Ishikawa (cell line): Measurements from ENCODE around the gene BPIFB3.

Experiments
- CEBPB ChIP-seq: IDR thresholded peaks from 2 replicates; pipeline ENCODE4 v1.6.1; 2012
- EGR1 ChIP-seq: IDR thresholded peaks from 2 replicates; pipeline ENCODE4 v1.6.1; 2012
- EP300 ChIP-seq: IDR thresholded peaks from 2 replicates; pipeline ENCODE4 v1.6.1; 2012; ENCODE audit warnings: borderline replicate concordance
- FOXM1 ChIP-seq: IDR thresholded peaks from 2 replicates; pipeline ENCODE4 v1.6.1; 2012; ENCODE audit warnings: low read depth, borderline replicate concordance
- NFIC ChIP-seq: IDR thresholded peaks from 2 replicates; pipeline ENCODE4 v1.6.1; 2012
- RAD21 ChIP-seq: IDR thresholded peaks from 2 replicates; pipeline ENCODE4 v1.6.1; 2012; ENCODE audit warnings: low read depth
- TAF1 ChIP-seq: IDR thresholded peaks from 2 replicates; pipeline ENCODE4 v1.6.1; 2012; ENCODE audit warnings: low read depth, mild to moderate bottlenecking
- TCF12 ChIP-seq: IDR thresholded peaks from 2 replicates; pipeline ENCODE4 v1.6.1; 2012; ENCODE audit warnings: low read depth
- TEAD4 ChIP-seq: IDR thresholded peaks from 2 replicates; pipeline ENCODE4 v1.6.1; 2012
- YY1 ChIP-seq: IDR thresholded peaks from 2 replicates; pipeline ENCODE4 v1.6.1; 2012; ENCODE audit warnings: low read depth
- ZBTB7A ChIP-seq: IDR thresholded peaks from 2 replicates; pipeline ENCODE4 v1.6.1; 2012; ENCODE audit warnings: low read depth
- TF ChIP-seq, protein P1 (sequence below): IDR thresholded peaks from 2 replicates; pipeline ENCODE4 v1.6.1; 2012
- TF ChIP-seq, protein P2 (sequence below): IDR thresholded peaks from 2 replicates; pipeline ENCODE4 v1.6.1; 2012; ENCODE audit warnings: low read depth, mild to moderate bottlenecking
- TF ChIP-seq, protein P3 (sequence below): IDR thresholded peaks from 2 replicates; pipeline ENCODE4 v1.6.1; 2012

BPIFB3 gene, protein sequence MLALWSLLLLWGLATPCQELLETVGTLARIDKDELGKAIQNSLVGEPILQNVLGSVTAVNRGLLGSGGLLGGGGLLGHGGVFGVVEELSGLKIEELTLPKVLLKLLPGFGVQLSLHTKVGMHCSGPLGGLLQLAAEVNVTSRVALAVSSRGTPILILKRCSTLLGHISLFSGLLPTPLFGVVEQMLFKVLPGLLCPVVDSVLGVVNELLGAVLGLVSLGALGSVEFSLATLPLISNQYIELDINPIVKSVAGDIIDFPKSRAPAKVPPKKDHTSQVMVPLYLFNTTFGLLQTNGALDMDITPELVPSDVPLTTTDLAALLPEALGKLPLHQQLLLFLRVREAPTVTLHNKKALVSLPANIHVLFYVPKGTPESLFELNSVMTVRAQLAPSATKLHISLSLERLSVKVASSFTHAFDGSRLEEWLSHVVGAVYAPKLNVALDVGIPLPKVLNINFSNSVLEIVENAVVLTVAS

DNA sequence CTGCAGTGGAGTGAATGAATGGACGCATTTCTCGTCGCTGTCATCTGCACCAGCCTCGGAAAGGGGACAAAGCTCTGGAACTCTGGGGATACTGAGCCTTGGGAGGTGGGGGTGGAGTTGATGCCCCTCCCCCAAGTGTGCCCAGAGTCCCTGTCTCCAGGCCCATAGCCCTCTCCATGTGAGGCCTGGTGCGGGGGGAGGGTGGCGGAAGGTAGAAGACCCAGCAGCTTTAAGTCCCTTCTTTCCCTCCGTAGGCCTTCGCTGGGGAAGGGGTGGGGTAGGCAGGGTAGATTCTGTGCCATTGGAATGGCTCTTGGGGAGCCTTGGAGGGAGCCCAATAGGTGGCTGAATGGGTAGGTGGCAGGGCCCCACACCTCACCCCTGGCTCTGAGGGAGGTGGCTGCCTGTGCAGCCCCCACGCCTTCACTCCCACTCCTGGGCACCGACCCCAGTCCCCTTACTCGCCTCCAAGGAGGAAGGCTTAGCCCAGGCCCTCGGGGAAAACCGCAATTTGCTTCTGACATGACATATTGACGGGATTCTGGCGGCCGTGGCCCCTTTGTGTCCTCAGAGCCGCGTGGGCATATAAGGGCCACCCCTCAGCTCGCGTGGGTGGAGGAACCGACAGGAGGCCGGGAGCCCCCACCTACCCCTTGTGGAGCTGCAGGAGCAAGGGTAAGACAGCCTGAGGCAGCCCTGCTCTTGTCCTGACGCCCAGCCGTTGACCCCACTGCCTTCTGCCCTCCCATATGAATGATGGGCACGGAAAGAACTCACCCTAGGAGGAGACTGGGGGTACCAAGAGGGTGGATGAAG lies at the start of gene BPIFB3:
Gene BPIFB3 (plus strand): TSS at position 613 of the 816 bp plus-strand sequence. CDS start 1,533 bp downstream, outside the sequence.
- TF ChIP-seq YY1 (no peak), CEBPB (no peak), TAF1 (no peak), FOXM1 (no peak), RAD21 (no peak), EP300 (no peak), TEAD4 (no peak), EGR1 (no peak)
- TF ChIP-seq, protein P1, sequence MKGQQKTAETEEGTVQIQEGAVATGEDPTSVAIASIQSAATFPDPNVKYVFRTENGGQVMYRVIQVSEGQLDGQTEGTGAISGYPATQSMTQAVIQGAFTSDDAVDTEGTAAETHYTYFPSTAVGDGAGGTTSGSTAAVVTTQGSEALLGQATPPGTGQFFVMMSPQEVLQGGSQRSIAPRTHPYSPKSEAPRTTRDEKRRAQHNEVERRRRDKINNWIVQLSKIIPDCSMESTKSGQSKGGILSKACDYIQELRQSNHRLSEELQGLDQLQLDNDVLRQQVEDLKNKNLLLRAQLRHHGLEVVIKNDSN, result no peak
- TF ChIP-seq, protein P2, sequence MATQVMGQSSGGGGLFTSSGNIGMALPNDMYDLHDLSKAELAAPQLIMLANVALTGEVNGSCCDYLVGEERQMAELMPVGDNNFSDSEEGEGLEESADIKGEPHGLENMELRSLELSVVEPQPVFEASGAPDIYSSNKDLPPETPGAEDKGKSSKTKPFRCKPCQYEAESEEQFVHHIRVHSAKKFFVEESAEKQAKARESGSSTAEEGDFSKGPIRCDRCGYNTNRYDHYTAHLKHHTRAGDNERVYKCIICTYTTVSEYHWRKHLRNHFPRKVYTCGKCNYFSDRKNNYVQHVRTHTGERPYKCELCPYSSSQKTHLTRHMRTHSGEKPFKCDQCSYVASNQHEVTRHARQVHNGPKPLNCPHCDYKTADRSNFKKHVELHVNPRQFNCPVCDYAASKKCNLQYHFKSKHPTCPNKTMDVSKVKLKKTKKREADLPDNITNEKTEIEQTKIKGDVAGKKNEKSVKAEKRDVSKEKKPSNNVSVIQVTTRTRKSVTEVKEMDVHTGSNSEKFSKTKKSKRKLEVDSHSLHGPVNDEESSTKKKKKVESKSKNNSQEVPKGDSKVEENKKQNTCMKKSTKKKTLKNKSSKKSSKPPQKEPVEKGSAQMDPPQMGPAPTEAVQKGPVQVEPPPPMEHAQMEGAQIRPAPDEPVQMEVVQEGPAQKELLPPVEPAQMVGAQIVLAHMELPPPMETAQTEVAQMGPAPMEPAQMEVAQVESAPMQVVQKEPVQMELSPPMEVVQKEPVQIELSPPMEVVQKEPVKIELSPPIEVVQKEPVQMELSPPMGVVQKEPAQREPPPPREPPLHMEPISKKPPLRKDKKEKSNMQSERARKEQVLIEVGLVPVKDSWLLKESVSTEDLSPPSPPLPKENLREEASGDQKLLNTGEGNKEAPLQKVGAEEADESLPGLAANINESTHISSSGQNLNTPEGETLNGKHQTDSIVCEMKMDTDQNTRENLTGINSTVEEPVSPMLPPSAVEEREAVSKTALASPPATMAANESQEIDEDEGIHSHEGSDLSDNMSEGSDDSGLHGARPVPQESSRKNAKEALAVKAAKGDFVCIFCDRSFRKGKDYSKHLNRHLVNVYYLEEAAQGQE, result no peak

DNA sequence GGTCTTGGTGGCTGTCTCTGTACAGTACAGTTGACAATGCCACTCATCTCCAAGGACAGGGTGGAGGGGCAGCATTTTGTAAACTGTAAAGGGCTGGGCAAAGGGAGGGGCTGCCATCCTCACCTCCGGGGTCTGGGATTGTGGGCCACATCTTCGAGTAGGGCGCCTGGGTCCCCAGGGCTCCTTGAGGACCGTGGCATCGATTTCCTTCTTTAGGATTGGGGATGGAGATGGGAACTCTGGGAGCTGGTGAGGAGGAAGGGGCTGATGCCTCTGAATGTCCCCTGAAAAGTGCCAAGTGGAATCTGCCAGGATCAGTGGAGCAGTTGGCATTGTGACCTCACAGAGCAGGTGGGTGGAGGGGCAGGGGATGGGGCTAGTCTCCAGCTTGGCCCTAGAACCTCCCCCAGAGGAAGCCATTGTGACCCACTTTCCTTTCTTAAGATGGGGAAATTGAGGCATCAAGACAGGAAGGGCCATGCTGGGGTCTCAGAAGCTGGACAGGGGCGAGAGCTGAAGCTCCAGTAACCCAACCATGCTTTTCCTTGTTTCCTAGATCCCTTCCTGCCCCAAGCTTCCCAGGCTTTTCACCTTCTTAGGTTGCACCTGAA lies 49.5 kb upstream of the BPIFB3 start, which contains the start of gene SUN5:
Gene SUN5 (minus strand): TSS at position 293 of the 611 bp plus-strand sequence. CDS start 93 bp downstream, at position 200.
- TF ChIP-seq, protein P2, result no peak
- no peak for TF ChIP-seq TCF12

DNA sequence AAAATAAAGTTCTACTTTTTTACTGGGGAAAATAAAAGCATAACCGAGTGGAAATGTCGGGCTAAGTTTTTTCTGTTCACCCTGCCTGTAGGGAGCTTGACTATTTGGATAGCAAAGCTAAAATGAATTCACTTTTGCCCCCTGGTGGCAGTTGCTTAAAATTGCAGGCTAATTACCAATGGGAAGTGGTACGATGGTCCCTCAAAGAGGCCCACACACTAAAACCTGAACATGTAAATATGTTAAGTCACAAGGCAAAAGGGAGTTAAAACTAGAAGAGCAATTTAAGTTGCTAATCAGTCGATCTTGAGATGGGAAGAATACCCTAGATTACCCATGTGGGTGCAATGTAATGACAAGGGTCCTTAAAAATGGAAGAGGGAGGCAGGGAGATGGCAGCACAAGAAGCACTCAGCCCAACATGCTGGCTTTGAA lies 48.6 kb upstream of the BPIFB3 start:
- TF ChIP-seq ZBTB7A (no peak), YY1 (no peak), RAD21 (peak; percentile 54), CEBPB (no peak), EGR1 (no peak), TAF1 (no peak), EP300 (no peak)

DNA sequence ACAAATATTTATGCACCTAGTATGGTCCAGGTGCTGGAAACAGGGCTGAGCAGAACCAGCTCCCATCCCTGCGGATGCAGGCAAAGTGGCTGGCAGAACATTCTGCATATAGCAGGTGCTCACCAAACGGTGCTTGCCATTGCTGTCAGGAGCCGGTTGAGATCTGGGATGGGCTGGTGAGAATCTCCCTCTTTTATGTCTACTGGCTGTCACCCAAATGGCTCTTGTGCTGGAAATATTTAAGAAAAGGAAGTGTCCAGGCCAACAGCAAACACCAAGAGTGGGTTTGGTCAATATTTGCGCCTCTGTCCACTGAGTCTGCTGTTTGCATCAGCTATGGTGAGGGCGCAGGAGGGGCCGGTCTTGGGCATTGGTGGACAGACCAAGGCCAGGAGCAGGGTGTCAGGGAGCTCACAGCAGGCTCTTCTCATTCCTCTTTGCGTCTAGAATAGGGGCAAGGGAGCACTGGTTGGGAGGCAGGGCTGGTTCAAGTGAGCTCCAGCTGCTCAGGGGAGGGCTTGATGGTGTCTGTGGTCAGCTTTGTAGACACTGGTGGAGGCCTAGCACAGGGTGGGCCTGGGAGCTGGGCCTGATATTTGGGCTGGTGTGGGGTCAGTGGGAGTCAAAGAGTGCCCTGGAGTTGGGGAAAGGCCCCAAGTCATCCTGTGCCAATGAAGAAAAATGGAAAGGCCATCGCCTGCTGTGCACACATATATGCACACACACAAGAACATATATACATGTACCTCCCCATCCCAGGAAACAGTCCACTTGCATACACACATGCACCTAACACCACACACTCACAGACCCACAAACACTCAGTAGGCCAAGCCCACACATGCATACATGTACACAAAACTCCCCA lies 47.6 kb upstream of the BPIFB3 start:
- TF ChIP-seq, protein P1, result no peak
- TF ChIP-seq FOXM1 (no peak), TCF12 (no peak), NFIC (no peak), TEAD4 (no peak)
- TF ChIP-seq, protein P2, result no peak
- TF ChIP-seq, protein P3, sequence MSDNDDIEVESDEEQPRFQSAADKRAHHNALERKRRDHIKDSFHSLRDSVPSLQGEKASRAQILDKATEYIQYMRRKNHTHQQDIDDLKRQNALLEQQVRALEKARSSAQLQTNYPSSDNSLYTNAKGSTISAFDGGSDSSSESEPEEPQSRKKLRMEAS, result no peak
